ENCODE results near the gene RPL23. TPM values are rescaled to one million over a fixed set of nuclear protein-coding genes. Genes with fewer than 3 reads are reported as not detected.
A peak's percentile ranks its signal among the peaks of the same experiment; 100 is the strongest.

RPL23 gene
- total RNA-seq, 1 donor from 2014 or later: 3,404 TPM

DNA sequence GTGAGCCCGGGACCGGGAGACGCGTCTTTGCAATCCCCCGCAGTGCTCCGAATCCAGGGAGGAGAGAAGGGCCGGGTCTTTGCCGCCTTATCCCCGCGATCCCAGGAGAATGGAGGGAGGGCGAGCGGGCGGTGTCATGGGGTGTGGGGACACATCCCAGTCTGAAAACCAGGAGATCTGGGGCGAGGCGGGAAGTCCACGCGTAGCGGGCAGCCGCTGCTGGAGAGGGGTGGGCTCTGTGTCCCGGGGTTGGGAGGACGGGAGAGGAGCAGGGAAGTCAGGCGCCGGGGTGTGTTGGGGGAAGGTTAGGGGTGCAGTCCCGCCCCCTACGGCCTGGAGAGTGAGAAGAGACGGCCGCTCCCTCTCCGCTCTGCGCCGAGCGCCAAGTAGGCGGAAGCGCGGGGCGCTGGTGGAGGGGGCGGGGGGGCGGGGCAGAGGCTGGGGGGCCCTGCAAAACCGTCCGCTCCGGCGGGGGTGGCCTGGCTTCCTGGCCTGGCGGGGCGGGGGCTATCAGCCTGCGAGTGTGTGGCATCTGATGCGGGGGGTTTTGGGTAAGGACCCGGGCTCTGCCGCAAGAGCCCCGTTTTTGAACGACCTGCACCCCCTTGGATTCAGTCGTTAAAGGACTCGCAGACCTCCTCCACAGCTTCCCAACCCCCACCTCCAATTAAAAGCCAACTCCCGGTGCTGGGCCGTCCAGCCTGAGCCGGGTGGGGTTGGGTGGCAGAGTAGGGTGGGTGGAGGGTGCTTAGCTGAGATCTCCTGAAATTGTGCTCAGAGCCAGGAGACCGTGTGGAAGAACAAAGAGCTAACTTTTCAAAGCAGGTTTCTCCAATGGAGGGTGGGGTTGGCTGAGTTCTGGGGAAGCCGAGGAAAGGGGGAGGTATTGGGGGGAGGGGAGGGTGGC lies 17.0 kb upstream of the RPL23 start:
- Histone ChIP-seq H3K27ac (peak overlapping the region; percentile 67), H3K79me2 (ENCODE audit: low read depth) (peaks cover 53% of the 10 kb centered on the region), H3K27me3 (peaks cover 12% of the 10 kb centered on the region), H2AFZ (replicated peaks) (peak overlapping the region; percentile 65), H3K4me1 (peaks cover 9% of the 10 kb centered on the region), H4K20me1 (ENCODE audit: low read depth) (peaks cover 23% of the 10 kb centered on the region), H3F3A (ENCODE audit: low read depth) (peaks cover 24% of the 10 kb centered on the region), H3K4me3 (peak overlapping the region; percentile 93), H3K4me2 (peak overlapping the region; percentile 87), H3K9me3 (ENCODE audit: low read depth) (no peaks in the 10 kb centered on the region), H3K36me3 (no peaks in the 10 kb centered on the region), H3K9ac (peak overlapping the region; percentile 76)
- H3K36me3 Mint-ChIP-seq: peaks cover 5% of the 10 kb centered on the region
- peaks cover 53% of the 10 kb centered on the region for H3K4me1 Mint-ChIP-seq
- peak; percentile 76 for DNase-seq (ENCODE audit: low spot score)
- H3K27me3 Mint-ChIP-seq (ENCODE audit: insufficient read depth, low read depth): peaks cover 33% of the 10 kb centered on the region
- H3K27ac Mint-ChIP-seq: peak overlapping the region; percentile 87
- peak overlapping the region; percentile 97 for H3K4me3 Mint-ChIP-seq
- H3K9me3 Mint-ChIP-seq: peaks cover 10% of the 10 kb centered on the region
- TF ChIP-seq, protein P1, sequence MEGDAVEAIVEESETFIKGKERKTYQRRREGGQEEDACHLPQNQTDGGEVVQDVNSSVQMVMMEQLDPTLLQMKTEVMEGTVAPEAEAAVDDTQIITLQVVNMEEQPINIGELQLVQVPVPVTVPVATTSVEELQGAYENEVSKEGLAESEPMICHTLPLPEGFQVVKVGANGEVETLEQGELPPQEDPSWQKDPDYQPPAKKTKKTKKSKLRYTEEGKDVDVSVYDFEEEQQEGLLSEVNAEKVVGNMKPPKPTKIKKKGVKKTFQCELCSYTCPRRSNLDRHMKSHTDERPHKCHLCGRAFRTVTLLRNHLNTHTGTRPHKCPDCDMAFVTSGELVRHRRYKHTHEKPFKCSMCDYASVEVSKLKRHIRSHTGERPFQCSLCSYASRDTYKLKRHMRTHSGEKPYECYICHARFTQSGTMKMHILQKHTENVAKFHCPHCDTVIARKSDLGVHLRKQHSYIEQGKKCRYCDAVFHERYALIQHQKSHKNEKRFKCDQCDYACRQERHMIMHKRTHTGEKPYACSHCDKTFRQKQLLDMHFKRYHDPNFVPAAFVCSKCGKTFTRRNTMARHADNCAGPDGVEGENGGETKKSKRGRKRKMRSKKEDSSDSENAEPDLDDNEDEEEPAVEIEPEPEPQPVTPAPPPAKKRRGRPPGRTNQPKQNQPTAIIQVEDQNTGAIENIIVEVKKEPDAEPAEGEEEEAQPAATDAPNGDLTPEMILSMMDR (IDR thresholded peaks at IDR 0.05): peak; percentile 8
- TF ChIP-seq EZH2 (IDR thresholded peaks at IDR 0.05) (no peak), EZH2phosphoT487 (IDR thresholded peaks at IDR 0.05) (no peak)

DNA sequence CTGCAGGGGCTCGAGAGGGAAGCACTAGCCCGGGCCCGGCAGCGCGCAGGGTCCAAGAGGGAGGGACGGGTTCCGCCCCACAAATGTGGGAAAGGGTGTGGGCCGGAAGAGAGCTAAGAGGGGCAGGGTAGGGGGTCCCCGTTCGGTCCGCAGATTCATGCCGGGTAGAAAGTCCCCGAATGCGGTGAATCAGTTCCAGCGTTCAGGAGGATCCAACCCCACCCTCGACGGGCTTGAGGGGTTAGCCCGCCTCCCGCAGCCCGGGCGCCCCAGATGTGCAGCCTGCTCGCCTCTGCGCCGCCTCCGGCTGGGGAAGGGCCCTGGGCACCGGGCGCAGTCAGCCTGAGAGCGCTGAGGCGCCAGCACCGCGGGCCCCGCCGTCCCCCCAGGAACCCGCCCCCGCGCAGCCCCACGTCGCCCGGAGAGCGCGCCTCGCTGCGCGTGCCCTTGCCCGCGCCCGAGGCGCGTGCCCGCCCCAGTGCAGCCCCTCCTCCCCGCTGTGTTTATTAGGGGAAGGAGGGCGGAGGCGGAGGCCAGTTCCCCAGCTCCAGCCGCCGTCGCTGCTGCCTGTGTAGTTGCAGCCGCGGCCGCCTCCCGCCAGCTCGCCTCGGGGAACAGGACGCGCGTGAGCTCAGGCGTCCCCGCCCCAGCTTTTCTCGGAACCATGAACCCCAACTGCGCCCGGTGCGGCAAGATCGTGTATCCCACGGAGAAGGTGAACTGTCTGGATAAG lies 16.2 kb upstream of the RPL23 start, which contains the start of gene LASP1:
Gene LASP1 (plus strand): TSS at position 533 of the 733 bp plus-strand sequence. CDS start 132 bp downstream, at position 665.
- Histone ChIP-seq H3K4me2 (peak within 1 kb of the TSS; percentile 87), H3K79me2 (ENCODE audit: low read depth) (peaks cover 45% of the 10 kb centered on the region), H3K27ac (peak within 1 kb of the TSS; percentile 67), H2AFZ (replicated peaks) (peak within 1 kb of the TSS; percentile 92), H3K27me3 (peaks cover 12% of the 10 kb centered on the region), H3K9ac (peak within 1 kb of the TSS; percentile 76), H3K9me3 (ENCODE audit: low read depth) (no peaks in the 10 kb centered on the region), H3K4me3 (peak within 1 kb of the TSS; percentile 93), H3K4me1 (peaks cover 9% of the 10 kb centered on the region), H3F3A (ENCODE audit: low read depth) (peaks cover 24% of the 10 kb centered on the region), H4K20me1 (ENCODE audit: low read depth) (peaks cover 23% of the 10 kb centered on the region), H3K36me3 (no peaks in the 10 kb centered on the region)
- peaks cover 47% of the 10 kb centered on the region for H3K4me1 Mint-ChIP-seq
- DNase-seq (ENCODE audit: low spot score): peak; percentile 94
- H3K27ac Mint-ChIP-seq: peak within 1 kb of the TSS; percentile 98
- peaks cover 10% of the 10 kb centered on the region for H3K9me3 Mint-ChIP-seq
- TF ChIP-seq EZH2 (IDR thresholded peaks at IDR 0.05) (no peak), EZH2phosphoT487 (IDR thresholded peaks at IDR 0.05) (no peak)
- TF ChIP-seq, protein P1 (IDR thresholded peaks at IDR 0.05): no peak
- peak within 1 kb of the TSS; percentile 97 for H3K4me3 Mint-ChIP-seq
- peaks cover 32% of the 10 kb centered on the region for H3K27me3 Mint-ChIP-seq (ENCODE audit: insufficient read depth, low read depth)
- H3K36me3 Mint-ChIP-seq: peaks cover 5% of the 10 kb centered on the region

DNA sequence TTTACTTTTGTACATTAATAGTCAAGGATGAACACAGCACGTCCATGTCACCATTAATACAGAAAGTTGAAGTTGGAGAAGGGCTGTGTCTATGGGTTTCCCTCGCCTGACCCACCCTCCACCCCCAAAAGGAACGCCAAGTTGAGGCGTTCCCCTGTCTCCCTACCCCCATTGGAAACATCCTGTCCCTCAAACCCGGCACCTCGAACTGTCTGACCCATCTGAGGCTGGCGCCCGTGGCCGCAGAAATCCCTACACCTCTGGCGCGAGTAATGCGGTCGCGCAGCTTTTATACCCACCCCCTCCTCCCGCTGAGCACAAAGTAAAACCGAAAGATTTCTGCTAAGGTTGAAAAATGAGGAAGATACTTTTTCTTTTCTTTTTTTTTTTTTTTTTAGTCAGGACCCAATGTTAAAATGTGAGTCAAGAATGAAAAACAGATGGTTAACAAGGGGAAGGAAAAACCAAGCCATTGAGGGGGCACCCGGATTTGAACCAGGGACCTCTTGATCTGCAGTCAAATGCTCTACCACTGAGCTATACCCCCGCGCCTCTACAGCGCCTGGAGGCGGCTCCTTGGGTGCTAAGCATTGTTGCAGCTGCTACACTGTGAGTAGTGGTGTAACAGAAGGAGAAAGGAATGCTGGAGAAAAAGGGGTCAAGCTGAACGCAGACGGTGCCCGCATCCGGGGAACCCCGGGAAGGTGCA lies 15.4 kb upstream of the RPL23 start:
- Mint-ChIP-seq H3K9me3 (peaks cover 10% of the 10 kb centered on the region), H3K27me3 (ENCODE audit: insufficient read depth, low read depth) (peaks cover 33% of the 10 kb centered on the region), H3K27ac (peak overlapping the region; percentile 98), H3K4me3 (peak overlapping the region; percentile 97), H3K4me1 (peaks cover 44% of the 10 kb centered on the region), H3K36me3 (peaks cover 5% of the 10 kb centered on the region)
- H3K4me1 ChIP-seq: peaks cover 9% of the 10 kb centered on the region
- no peaks in the 10 kb centered on the region for H3K9me3 ChIP-seq (ENCODE audit: low read depth)
- H3K9ac ChIP-seq: peak overlapping the region; percentile 76
- H3K4me2 ChIP-seq: peak overlapping the region; percentile 87
- TF ChIP-seq, protein P1 (IDR thresholded peaks at IDR 0.05): peak; percentile 38
- no peak for TF ChIP-seq EZH2 (IDR thresholded peaks at IDR 0.05)
- TF ChIP-seq EZH2phosphoT487 (IDR thresholded peaks at IDR 0.05): no peak
- peak overlapping the region; percentile 92 for H2AFZ ChIP-seq (replicated peaks)
- peaks cover 38% of the 10 kb centered on the region for H3K79me2 ChIP-seq (ENCODE audit: low read depth)
- peak; percentile 91 for DNase-seq (ENCODE audit: low spot score)
- peaks cover 24% of the 10 kb centered on the region for H3F3A ChIP-seq (ENCODE audit: low read depth)
- peak overlapping the region; percentile 93 for H3K4me3 ChIP-seq
- peak overlapping the region; percentile 67 for H3K27ac ChIP-seq
- H4K20me1 ChIP-seq (ENCODE audit: low read depth): peaks cover 23% of the 10 kb centered on the region
- no peaks in the 10 kb centered on the region for H3K36me3 ChIP-seq
- peaks cover 12% of the 10 kb centered on the region for H3K27me3 ChIP-seq

Data from neural progenitor cell (in vitro differentiated cells).